K562 (cell line): ENCODE measurements around the gene TFCP2. TPM values are rescaled to one million over a fixed set of nuclear protein-coding genes. Genes with fewer than 3 reads are reported as not detected.
A peak's percentile ranks its signal among the peaks of the same experiment; 100 is the strongest.

Experiments
- ATAC-seq: fragments of 200-7000 bp; cut with Tn5 transposase; 3 replicates; pipeline ENCODE4 v1.9.1; 2020; ENCODE audit warnings: moderate library complexity
- BruUV-seq: library from RNA; stranded (reverse); fragments of 400-500 nt; replicated peaks from 2 replicates; lab custom pipeline; 2021; lab: Mats Ljungman, UMichigan
- CTCF ChIA-PET: fragments of 300-600 bp; formaldehyde crosslinking; extraction: SDS; loops from one replicate; lab custom pipeline; 2021; ENCODE audit warnings: low intra/inter-chr PET ratio; lab: Yijun Ruan, JAX
- POLR2A ChIA-PET: fragments of 300-600, 350-650 bp; sonication (Branson Sonifier 250); formaldehyde crosslinking; extraction: SDS; loops from one replicate; lab custom pipeline; 2021; ENCODE audit warnings: antibody characterized with exemption, inconsistent platforms; lab: Yijun Ruan, JAX
- DNase-seq, 4 experiments: peaks; one replicate each; pipeline versions ENCODE4 v3.0.0 to v3.0.0-alpha.2; 2011 to 2018; ENCODE audit warnings: low spot score in 3 of 4, mixed read lengths in 3 of 4; ENCODE audit errors: extremely low read depth in 1 of 4
- FAIRE-seq: peaks from 2 replicates; lab custom pipeline; 2011; peaks lifted over from hg19 to GRCh38; lab: Jason Lieb, UNC
- H2AFZ ChIP-seq: 2 replicates; pipeline ENCODE4 v1.6.0; 2011; ENCODE audit warnings: low read depth, low read length, control low read depth, inconsistent platforms
- H3K27ac ChIP-seq: fragments of 200-600 bp; 3 replicates; pipeline ENCODE4 v1.8.0; 2011; ENCODE audit warnings: low read depth, mild to moderate bottlenecking, control low read depth, inconsistent platforms, low read length, moderate library complexity, mixed read lengths; ENCODE audit errors: extremely low read depth
- H3K27me3 ChIP-seq, 2 experiments: fragments of 300-600 bp in 1 of 2; 2 replicates in 1 of 2; 3 replicates in 1 of 2; pipeline versions ENCODE4 v1.6.0 to v1.8.0; 2011; ENCODE audit warnings: inconsistent platforms in 2 of 2, low read length in 2 of 2, mild to moderate bottlenecking in 1 of 2, mixed read lengths in 1 of 2, moderate library complexity in 1 of 2; ENCODE audit not compliant: control insufficient read depth in 2 of 2, insufficient read depth in 2 of 2
- H3K36me3 ChIP-seq: fragments of 300-600 bp; 3 replicates; pipeline ENCODE4 v1.8.0; 2011; ENCODE audit warnings: mild to moderate bottlenecking, low read length, inconsistent platforms; ENCODE audit not compliant: control insufficient read depth, insufficient read depth
- H3K4me1 ChIP-seq, 2 experiments: fragments of 200-600 bp in 1 of 2; replicated peaks in 1 of 2; 2 replicates in 1 of 2; 3 replicates in 1 of 2; pipeline versions ENCODE4 v1.5.1 to v1.8.0; 2011; ENCODE audit warnings: inconsistent platforms in 2 of 2, low read length in 2 of 2, mild to moderate bottlenecking in 1 of 2, mixed read lengths in 1 of 2, moderate library complexity in 1 of 2; ENCODE audit not compliant: control insufficient read depth in 2 of 2, insufficient read depth in 2 of 2
- H3K4me2 ChIP-seq: 2 replicates; pipeline ENCODE4 v1.6.1; 2011; ENCODE audit warnings: low read length, control low read depth, inconsistent platforms, mixed read lengths; ENCODE audit not compliant: insufficient read depth
- H3K4me3 ChIP-seq: fragments of 200-600 bp; sonication (generic), shearing (Covaris generic); 2 replicates; pipeline ENCODE4 v1.5.1; 2016; ENCODE audit warnings: control low read depth, inconsistent platforms
- H3K79me2 ChIP-seq: fragments of 200-600 bp; 3 replicates; pipeline ENCODE4 v1.8.0; 2011; ENCODE audit warnings: low read length, inconsistent platforms; ENCODE audit not compliant: control insufficient read depth, insufficient read depth
- H3K9ac ChIP-seq, 2 experiments: 2 replicates each; pipeline versions ENCODE4 v1.6.0 to v1.6.1; 2011; ENCODE audit warnings: low read depth in 2 of 2, low read length in 2 of 2, control low read depth in 1 of 2, inconsistent platforms in 1 of 2, mild to moderate bottlenecking in 1 of 2, mixed read lengths in 1 of 2; ENCODE audit not compliant: insufficient read depth in 1 of 2
- H3K9me1 ChIP-seq: one replicate; pipeline ENCODE4 v1.6.0; 2011; ENCODE audit warnings: inconsistent platforms, mild to moderate bottlenecking, low read length, moderate library complexity; ENCODE audit not compliant: control insufficient read depth, insufficient read depth
- H3K9me3 ChIP-seq: replicated peaks from 2 replicates; pipeline ENCODE4 v1.5.1; 2011; ENCODE audit warnings: low read depth, low read length, inconsistent platforms; ENCODE audit not compliant: control insufficient read depth, insufficient read depth
- H4K20me1 ChIP-seq: replicated peaks from 2 replicates; pipeline ENCODE4 v1.6.1; 2011; ENCODE audit warnings: low read length, inconsistent platforms, mixed read lengths; ENCODE audit not compliant: control insufficient read depth, insufficient read depth
- TCF3 ChIP-seq: sonication (generic); formaldehyde crosslinking; IDR thresholded peaks from 2 replicates; pipeline ENCODE4 v1.4.0; 2020; ENCODE audit warnings: mild to moderate bottlenecking, missing genetic modification reagents
- WGBS: fragments of 100-300 bp; shearing (Covaris generic); methylation state at CpG from one replicate; pipeline ENCODE4 v1.1.6; 2016; ENCODE audit warnings: low coverage, mixed read lengths; ENCODE audit not compliant: insufficient coverage; ENCODE audit errors: missing lambda C conversion rate; 5-methylcytosine and 5-hydroxymethylcytosine counted together
- in situ Hi-C: fragments of 300-500 bp; cut with MboI; formaldehyde crosslinking; loops from 4 replicates; pipeline ENCODE4 v1.15.0; 2018; ENCODE audit warnings: inconsistent platforms, mixed read lengths
- intact Hi-C: fragments of 100-400 bp; cut with micrococcal nuclease; formaldehyde crosslinking; loops from 2 replicates; pipeline ENCODE4 v1.14.2; 2022
- polyA plus RNA-seq, 8 experiments: library from polyadenylated mRNA; depleted of rRNA in 4 of 8; stranded (reverse) in 5 of 8; unstranded in 3 of 8; fragments of >200 nt; fragmentation: Nextera tagmentation in 2 of 8; fragmentation: Illumina TruSeq in 1 of 8; extraction: Ambion mirVana in 2 of 8; extraction: Trizol in 1 of 8; gene quantifications; 2 replicates each; pipeline versions ENCODE4 v1.2.1 to v1.2.3, GENCODE V29; 2011 to 2014; ENCODE audit warnings: inconsistent platforms in 1 of 8, missing spikeins in 1 of 8
- total RNA-seq, 7 experiments: library from RNA; depleted of rRNA in 6 of 7; stranded (reverse); fragments of >200 nt in 6 of 7; fragmentation: Illumina TruSeq in 2 of 7; extraction: Trizol in 2 of 7; gene quantifications; 2 replicates each; pipeline versions ENCODE4 v1.2.1 to v1.2.3, GENCODE V29; 2011 to 2021; ENCODE audit warnings: low replicate concordance in 1 of 7
- TF ChIP-seq, protein P1 (sequence below), 2 experiments: fragments of 450-650 bp in 1 of 2; sonication (generic) in 1 of 2; formaldehyde crosslinking in 1 of 2; IDR thresholded peaks; 2 replicates each; pipeline versions ENCODE4 v1.7.1 to v1.9.0; 2016 to 2022; ENCODE audit warnings: inconsistent platforms in 1 of 2, mild to moderate bottlenecking in 1 of 2, missing genetic modification reagents in 1 of 2

Gene TFCP2
- total and polyA plus RNA-seq, 9 of the 15 experiments (the other 6 are each of a cell fraction or from before 2014, with no cell fraction given), result 8.0 to 38.9 (median 19.3) TPM

DNA sequence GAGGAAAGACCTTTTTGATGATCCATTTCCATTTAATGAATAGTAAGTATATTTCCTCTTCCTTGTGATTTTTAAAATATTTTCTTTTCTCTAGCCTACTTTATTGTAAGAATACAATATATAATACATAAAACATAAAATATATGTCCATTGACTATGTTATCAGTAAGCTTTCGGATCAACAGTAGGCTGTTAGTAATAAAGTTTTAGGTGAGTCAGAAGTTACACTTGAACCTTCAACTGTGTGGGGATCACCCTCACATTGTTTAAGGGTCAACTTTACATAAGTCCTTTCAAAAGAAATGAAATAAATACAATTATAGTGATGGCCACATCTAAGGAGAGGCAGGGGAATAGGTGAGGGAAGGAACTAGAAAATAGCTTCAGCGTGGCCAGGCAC, 5.0 kb upstream of the TFCP2 start:
- Histone ChIP-seq H3K36me3 (no peaks in the 10 kb centered on the region), H3K9me1 (no peaks in the 10 kb centered on the region), H3K9me3 (no peaks in the 10 kb centered on the region), H3K9ac (no peak overlapping the region), H3K27ac (no peak overlapping the region), H4K20me1 (no peaks in the 10 kb centered on the region), H3K4me3 (no peak overlapping the region), H2AFZ (no peak overlapping the region), H3K4me1 (peaks cover 3 to 9% of the 10 kb centered on the region in 2 experiments; a peak in 3 of 5 replicates), H3K4me2 (no peak overlapping the region), H3K27me3 (no peaks in the 10 kb centered on the region), H3K79me2 (no peaks in the 10 kb centered on the region)
- DNase-seq (no peak), ATAC-seq (no peak), FAIRE-seq (no peak)
- intact Hi-C loops, result no loop called here
- ChIA-PET POLR2A (interaction anchor here (0.6 to 2.7 kb wide), 2 partner anchors 9 to 59 kb away, joined by 3 to 6 read pairs; no protein-coding TSS in a partner anchor), CTCF (no interaction called here)
- in situ Hi-C loops, result no loop called here
- 69% methylated on average over 2 of the region's 2 CpGs for WGBS
- TF ChIP-seq, protein P1, sequence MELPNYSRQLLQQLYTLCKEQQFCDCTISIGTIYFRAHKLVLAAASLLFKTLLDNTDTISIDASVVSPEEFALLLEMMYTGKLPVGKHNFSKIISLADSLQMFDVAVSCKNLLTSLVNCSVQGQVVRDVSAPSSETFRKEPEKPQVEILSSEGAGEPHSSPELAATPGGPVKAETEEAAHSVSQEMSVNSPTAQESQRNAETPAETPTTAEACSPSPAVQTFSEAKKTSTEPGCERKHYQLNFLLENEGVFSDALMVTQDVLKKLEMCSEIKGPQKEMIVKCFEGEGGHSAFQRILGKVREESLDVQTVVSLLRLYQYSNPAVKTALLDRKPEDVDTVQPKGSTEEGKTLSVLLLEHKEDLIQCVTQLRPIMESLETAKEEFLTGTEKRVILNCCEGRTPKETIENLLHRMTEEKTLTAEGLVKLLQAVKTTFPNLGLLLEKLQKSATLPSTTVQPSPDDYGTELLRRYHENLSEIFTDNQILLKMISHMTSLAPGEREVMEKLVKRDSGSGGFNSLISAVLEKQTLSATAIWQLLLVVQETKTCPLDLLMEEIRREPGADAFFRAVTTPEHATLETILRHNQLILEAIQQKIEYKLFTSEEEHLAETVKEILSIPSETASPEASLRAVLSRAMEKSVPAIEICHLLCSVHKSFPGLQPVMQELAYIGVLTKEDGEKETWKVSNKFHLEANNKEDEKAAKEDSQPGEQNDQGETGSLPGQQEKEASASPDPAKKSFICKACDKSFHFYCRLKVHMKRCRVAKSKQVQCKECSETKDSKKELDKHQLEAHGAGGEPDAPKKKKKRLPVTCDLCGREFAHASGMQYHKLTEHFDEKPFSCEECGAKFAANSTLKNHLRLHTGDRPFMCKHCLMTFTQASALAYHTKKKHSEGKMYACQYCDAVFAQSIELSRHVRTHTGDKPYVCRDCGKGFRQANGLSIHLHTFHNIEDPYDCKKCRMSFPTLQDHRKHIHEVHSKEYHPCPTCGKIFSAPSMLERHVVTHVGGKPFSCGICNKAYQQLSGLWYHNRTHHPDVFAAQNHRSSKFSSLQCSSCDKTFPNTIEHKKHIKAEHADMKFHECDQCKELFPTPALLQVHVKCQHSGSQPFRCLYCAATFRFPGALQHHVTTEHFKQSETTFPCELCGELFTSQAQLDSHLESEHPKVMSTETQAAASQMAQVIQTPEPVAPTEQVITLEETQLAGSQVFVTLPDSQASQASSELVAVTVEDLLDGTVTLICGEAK (IDR thresholded peaks at IDR 0.05), result no peak
- TF ChIP-seq, protein P1 (CRISPR knock-in tag; IDR thresholded peaks at IDR 0.05), result peak; percentile 60; the same call in 1 of the 2 replicates
- no peak for TF ChIP-seq TCF3 (CRISPR knock-in tag)
- no TSS peak for BruUV-seq
